CD4-positive, alpha-beta memory T cell (primary cell): ENCODE data around the gene MMP11. TPM values are rescaled to one million over a fixed set of nuclear protein-coding genes. Genes with fewer than 3 reads are reported as not detected.

Experiments
- CTCF ChIA-PET: fragments of 350-600 bp; sonication (Branson Sonifier 250); formaldehyde crosslinking; loops from one replicate; lab custom pipeline; 2021; ENCODE audit warnings: inconsistent platforms; ENCODE audit not compliant: partially characterized antibody; lab: Charles Lee
- POLR2A ChIA-PET: fragments of 350-600 bp; sonication (Branson Sonifier 250); formaldehyde crosslinking; loops from one replicate; lab custom pipeline; 2021; ENCODE audit not compliant: partially characterized antibody; lab: Charles Lee
- DNase-seq, 5 donors: peaks; one replicate each; pipeline versions ENCODE4 v3.0.0 to v3.0.0-alpha.2; 2020 to 2022; ENCODE audit warnings: mixed read lengths in 1 of 5
- H3K27ac ChIP-seq: one replicate; pipeline ENCODE4 v1.7.0; 2013; ENCODE audit warnings: low read depth, low read length
- H3K27me3 ChIP-seq: 2 replicates; pipeline ENCODE4 v1.7.0; 2013; ENCODE audit warnings: mild to moderate bottlenecking, low read length, moderate library complexity; ENCODE audit not compliant: insufficient read depth
- H3K36me3 ChIP-seq: 2 replicates; pipeline ENCODE4 v1.7.0; 2013; ENCODE audit warnings: mild to moderate bottlenecking, low read length, moderate library complexity; ENCODE audit not compliant: insufficient read depth
- H3K4me1 ChIP-seq: 2 replicates; pipeline ENCODE4 v1.7.0; 2013; ENCODE audit warnings: mild to moderate bottlenecking, low read length, moderate library complexity; ENCODE audit not compliant: insufficient read depth
- H3K4me3 ChIP-seq, 2 donors: one replicate each; pipeline ENCODE4 v1.7.0; 2013; ENCODE audit warnings: low read length in 2 of 2, mild to moderate bottlenecking in 1 of 2
- H3K9me3 ChIP-seq, 2 donors: one replicate each; pipeline ENCODE4 v1.7.0; 2013; ENCODE audit warnings: low read length in 2 of 2, control low read depth in 1 of 2; ENCODE audit not compliant: control insufficient read depth in 1 of 2
- H3K27ac Mint-ChIP-seq, 7 donors: one replicate each; pipeline ENCODE4 v1.8.0; 2020 to 2021; ENCODE audit warnings: mixed read lengths in 7 of 7, mild to moderate bottlenecking in 6 of 7, inconsistent platforms in 3 of 7, moderate library complexity in 3 of 7
- H3K27me3 Mint-ChIP-seq, 2 donors: one replicate each; pipeline ENCODE4 v1.8.0; 2020 to 2021; ENCODE audit warnings: mixed read lengths in 2 of 2
- H3K36me3 Mint-ChIP-seq, 2 donors: one replicate each; pipeline ENCODE4 v1.8.0; 2020 to 2021; ENCODE audit warnings: mixed read lengths in 2 of 2, inconsistent platforms in 1 of 2, mild to moderate bottlenecking in 1 of 2
- H3K4me1 Mint-ChIP-seq, 4 donors: one replicate each; pipeline ENCODE4 v1.8.0; 2020 to 2021; ENCODE audit warnings: mixed read lengths in 4 of 4, mild to moderate bottlenecking in 1 of 4
- H3K4me3 Mint-ChIP-seq, 8 donors: one replicate each; pipeline ENCODE4 v1.8.0; 2020 to 2021; ENCODE audit warnings: mixed read lengths in 8 of 8, mild to moderate bottlenecking in 7 of 8, moderate library complexity in 6 of 8, inconsistent platforms in 3 of 8
- H3K9me3 Mint-ChIP-seq, 8 donors: one replicate each; pipeline ENCODE4 v1.8.0; 2020 to 2021; ENCODE audit warnings: mixed read lengths in 8 of 8, mild to moderate bottlenecking in 5 of 8, inconsistent platforms in 3 of 8, moderate library complexity in 1 of 8
- intact Hi-C: fragments of 100-400 bp; cut with micrococcal nuclease; formaldehyde crosslinking; loops from one replicate; pipeline ENCODE4 v1.15.1; 2023
- polyA plus RNA-seq, 2 donors: library from polyadenylated mRNA; unstranded; fragments of 300-500 nt; fragmentation: Illumina TruSeq; gene quantifications; one replicate each; pipeline ENCODE4 v1.2.3, GENCODE V29; 2021
- total RNA-seq, 2 experiments: library from RNA; stranded (reverse); gene quantifications; one replicate each; pipeline ENCODE4 v1.2.3, GENCODE V29; 2021

The MMP11 gene
- total and polyA plus RNA-seq, 4 experiments from 2014 or later, result 0.79 to 1.6 (median 1.1) TPM

GRCh38 chr22:23774114-23774921, 1.7 kb downstream of the MMP11 start:
- CTCF ChIA-PET, result interaction anchor here (1.1 to 1.9 kb wide), 3 partner anchors 72 to 78 kb away, joined by 4 to 8 read pairs (median 5); no protein-coding TSS in a partner anchor
- peaks cover 0 to 1% of the 10 kb centered on the region in 2 donors for H3K27me3 Mint-ChIP-seq
- no peak for DNase-seq
- intact Hi-C loops, result no loop called here
- Histone ChIP-seq H3K9me3 (no peaks in the 10 kb centered on the region), H3K27ac (no peak overlapping the region), H3K27me3 (no peaks in the 10 kb centered on the region), H3K4me1 (peaks cover 16% of the 10 kb centered on the region), H3K36me3 (no peaks in the 10 kb centered on the region), H3K4me3 (no peak overlapping the region)
- H3K9me3 Mint-ChIP-seq, result no peaks in the 10 kb centered on the region
- H3K36me3 Mint-ChIP-seq, result no peaks in the 10 kb centered on the region
- H3K4me1 Mint-ChIP-seq, result peaks cover 8 to 24% (median 12%) of the 10 kb centered on the region in 4 donors
- peak overlapping the region in 1 of 8 donors; percentile 21 for H3K4me3 Mint-ChIP-seq
- H3K27ac Mint-ChIP-seq, result peak overlapping the region in 2 of 7 donors; percentile 36 to 83
- POLR2A ChIA-PET, result interaction anchor here (1.9 to 2.4 kb wide), 2 partner anchors 13 to 237 kb away, joined by 4 to 7 read pairs; partner anchors contain the start of genes CABIN1 and SMARCB1

GRCh38 chr22:23774922-23775436, 2.3 kb downstream of the MMP11 start:
- Histone ChIP-seq H3K4me3 (no peak overlapping the region), H3K4me1 (peaks cover 16% of the 10 kb centered on the region), H3K9me3 (no peaks in the 10 kb centered on the region), H3K36me3 (no peaks in the 10 kb centered on the region), H3K27me3 (no peaks in the 10 kb centered on the region), H3K27ac (no peak overlapping the region)
- no peaks in the 10 kb centered on the region for H3K9me3 Mint-ChIP-seq
- no peak overlapping the region for H3K4me3 Mint-ChIP-seq
- intact Hi-C loops, result no loop called here
- POLR2A ChIA-PET, result interaction anchor here (1.9 to 2.4 kb wide), 2 partner anchors 12 to 236 kb away, joined by 4 to 7 read pairs; partner anchors contain the start of genes CABIN1 and SMARCB1
- peaks cover 8 to 27% (median 12%) of the 10 kb centered on the region in 4 donors for H3K4me1 Mint-ChIP-seq
- CTCF ChIA-PET, result interaction anchor here (1.1 to 1.9 kb wide), 3 partner anchors 72 to 77 kb away, joined by 4 to 8 read pairs (median 5); no protein-coding TSS in a partner anchor
- DNase-seq, result no peak
- no peaks in the 10 kb centered on the region for H3K36me3 Mint-ChIP-seq
- H3K27ac Mint-ChIP-seq, result peak overlapping the region in 1 of 7 donors; percentile 36
- H3K27me3 Mint-ChIP-seq, result peaks cover 0 to 1% of the 10 kb centered on the region in 2 donors

GRCh38 chr22:23775779-23776375, 3.2 kb downstream of the MMP11 start:
- DNase-seq, result no peak
- Mint-ChIP-seq H3K4me3 (no peak overlapping the region), H3K4me1 (peaks cover 8 to 26% (median 11%) of the 10 kb centered on the region in 4 donors), H3K27me3 (peaks cover 0 to 1% of the 10 kb centered on the region in 2 donors), H3K9me3 (no peaks in the 10 kb centered on the region), H3K36me3 (no peaks in the 10 kb centered on the region), H3K27ac (peak overlapping the region in 2 of 7 donors; percentile 9 to 85)
- intact Hi-C loops, result no loop called here
- Histone ChIP-seq H3K36me3 (no peaks in the 10 kb centered on the region), H3K27ac (no peak overlapping the region), H3K9me3 (no peaks in the 10 kb centered on the region), H3K4me3 (no peak overlapping the region), H3K4me1 (peaks cover 13% of the 10 kb centered on the region), H3K27me3 (no peaks in the 10 kb centered on the region)
- POLR2A ChIA-PET, result interaction anchor here (0.6 to 1.9 kb wide), 2 partner anchors 81 to 235 kb away, joined by 3 to 4 read pairs; partner anchors contain the start of gene CABIN1
- CTCF ChIA-PET, result interaction anchor here (1.5 kb wide), 1 partner anchor 71 kb away, joined by 4 read pairs; no protein-coding TSS in a partner anchor

- no peak overlapping the region for H3K27ac Mint-ChIP-seq
- POLR2A ChIA-PET, result interaction anchor here (0.6 kb wide), 1 partner anchor 12 kb away, joined by 3 read pairs; no protein-coding TSS in a partner anchor
- H3K4me1 Mint-ChIP-seq, result peaks cover 0 to 9% (median 5%) of the 10 kb centered on the region in 4 donors
- no peak overlapping the region for H3K27ac ChIP-seq
- no peaks in the 10 kb centered on the region for H3K9me3 ChIP-seq
- H3K9me3 Mint-ChIP-seq, result no peaks in the 10 kb centered on the region
- H3K4me3 ChIP-seq, result no peak overlapping the region
- no peaks in the 10 kb centered on the region for H3K27me3 ChIP-seq
- no peaks in the 10 kb centered on the region for H3K36me3 Mint-ChIP-seq
- CTCF ChIA-PET, result interaction anchor here (1.3 to 1.4 kb wide), 2 partner anchors 11 to 20 kb away, joined by 3 read pairs; no protein-coding TSS in a partner anchor
- no peak overlapping the region for H3K4me3 Mint-ChIP-seq
- peaks cover 0 to 1% of the 10 kb centered on the region in 2 donors for H3K27me3 Mint-ChIP-seq
- intact Hi-C loops, result no loop called here
- H3K4me1 ChIP-seq, result peaks cover 3% of the 10 kb centered on the region
- no peaks in the 10 kb centered on the region for H3K36me3 ChIP-seq
- DNase-seq, result no peak
Measured at GRCh38 chr22:23777776-23778576, 5.3 kb downstream of the MMP11 start.

GRCh38 chr22:23778577-23778900, 5.9 kb downstream of the MMP11 start:
- H3K27me3 Mint-ChIP-seq, result no peaks in the 10 kb centered on the region
- Histone ChIP-seq H3K9me3 (no peaks in the 10 kb centered on the region), H3K27me3 (no peaks in the 10 kb centered on the region), H3K4me3 (no peak overlapping the region), H3K27ac (no peak overlapping the region), H3K36me3 (no peaks in the 10 kb centered on the region), H3K4me1 (no peaks in the 10 kb centered on the region)
- ChIA-PET CTCF (interaction anchor here (1.4 kb wide), 1 partner anchor 11 kb away, joined by 3 read pairs; no protein-coding TSS in a partner anchor), POLR2A (no interaction called here)
- no peaks in the 10 kb centered on the region for H3K36me3 Mint-ChIP-seq
- DNase-seq, result no peak
- peak overlapping the region in 1 of 7 donors; percentile 68 for H3K27ac Mint-ChIP-seq
- H3K4me3 Mint-ChIP-seq, result no peak overlapping the region
- intact Hi-C loops, result no loop called here
- no peaks in the 10 kb centered on the region for H3K9me3 Mint-ChIP-seq
- H3K4me1 Mint-ChIP-seq, result peaks cover 0 to 4% (median under 1%) of the 10 kb centered on the region in 4 donors

- Histone ChIP-seq H3K27me3 (no peaks in the 10 kb centered on the region), H3K9me3 (no peaks in the 10 kb centered on the region), H3K36me3 (no peaks in the 10 kb centered on the region), H3K27ac (no peak overlapping the region), H3K4me3 (no peak overlapping the region), H3K4me1 (no peaks in the 10 kb centered on the region)
- DNase-seq, result no peak
- Mint-ChIP-seq H3K4me3 (no peak overlapping the region), H3K27me3 (no peaks in the 10 kb centered on the region), H3K4me1 (peaks cover 0 to 3% (median 1%) of the 10 kb centered on the region in 4 donors), H3K36me3 (no peaks in the 10 kb centered on the region), H3K27ac (no peak overlapping the region), H3K9me3 (no peaks in the 10 kb centered on the region)
- intact Hi-C loops, result no loop called here
- ChIA-PET CTCF (no interaction called here), POLR2A (no interaction called here)
Measured at GRCh38 chr22:23779083-23779482, 6.4 kb downstream of the MMP11 start.
